WTC11 (cell line): ENCODE measurements around the gene CARD19.

Experiments
- ATF2 ChIP-seq: sonication (generic); formaldehyde crosslinking; IDR thresholded peaks from 2 replicates; pipeline ENCODE4 v1.8.1; 2022; ENCODE audit warnings: low read depth, missing genetic modification reagents, borderline replicate concordance
- CBFB ChIP-seq: sonication (generic); formaldehyde crosslinking; IDR thresholded peaks from 2 replicates; pipeline ENCODE4 v1.8.1; 2022; ENCODE audit warnings: mild to moderate bottlenecking, low read depth, missing genetic modification reagents
- CTCF ChIP-seq: fragments of 200-600 bp; IDR thresholded peaks from 2 replicates; pipeline ENCODE4 v1.8.0; 2022; ENCODE audit warnings: antibody characterized with exemption
- E2F1 ChIP-seq: sonication (generic); formaldehyde crosslinking; IDR thresholded peaks from 2 replicates; pipeline ENCODE4 v1.8.0; 2022; ENCODE audit warnings: mild to moderate bottlenecking, missing genetic modification reagents
- MXD4 ChIP-seq: fragments of 250-450 bp; sonication (Bioruptor Pico); IDR thresholded peaks from 2 replicates; pipeline ENCODE4 v1.8.0; 2021; ENCODE audit warnings: mild to moderate bottlenecking, moderate library complexity, borderline replicate concordance
- NFYB ChIP-seq: sonication (generic); formaldehyde crosslinking; conservative IDR thresholded peaks from 2 replicates; pipeline ENCODE4 v1.8.0; 2022; ENCODE audit warnings: low read depth, missing genetic modification reagents
- NR3C1 ChIP-seq: sonication (generic); formaldehyde crosslinking; conservative IDR thresholded peaks from 2 replicates; pipeline ENCODE4 v1.8.1; 2023; ENCODE audit warnings: low read depth, mild to moderate bottlenecking, missing genetic modification reagents
- TCF7 ChIP-seq: sonication (generic); formaldehyde crosslinking; IDR thresholded peaks from 2 replicates; pipeline ENCODE4 v1.8.0; 2022; ENCODE audit warnings: mild to moderate bottlenecking, low read depth, missing genetic modification reagents, moderate library complexity
- TEAD1 ChIP-seq: sonication (generic); formaldehyde crosslinking; IDR thresholded peaks from 2 replicates; pipeline ENCODE4 v1.8.0; 2022; ENCODE audit warnings: mild to moderate bottlenecking, missing genetic modification reagents
- USF1 ChIP-seq: sonication (generic); formaldehyde crosslinking; IDR thresholded peaks from 2 replicates; pipeline ENCODE4 v1.8.0; 2022; ENCODE audit warnings: mild to moderate bottlenecking, missing genetic modification reagents
- ZBTB21 ChIP-seq: sonication (generic); formaldehyde crosslinking; IDR thresholded peaks from 2 replicates; pipeline ENCODE4 v1.8.1; 2023; ENCODE audit warnings: mild to moderate bottlenecking, missing genetic modification reagents, borderline replicate concordance
- ZNF423 ChIP-seq: fragments of 250-450 bp; sonication (Bioruptor Pico); IDR thresholded peaks from 2 replicates; pipeline ENCODE4 v2.1.2; 2022; ENCODE audit warnings: mild to moderate bottlenecking, moderate library complexity

- no peak for TF ChIP-seq MXD4
- TF ChIP-seq CTCF, result no peak
- TF ChIP-seq NR3C1, result no peak
- TF ChIP-seq TEAD1 (CRISPR knock-in tag), result no peak
- TF ChIP-seq E2F1, result no peak
- TF ChIP-seq ATF2, result no peak
- no peak for TF ChIP-seq USF1
- no peak for TF ChIP-seq NFYB (CRISPR knock-in tag)
- no peak for TF ChIP-seq TCF7 (CRISPR knock-in tag)
- TF ChIP-seq ZNF423 (CRISPR knock-in tag), result no peak
- TF ChIP-seq CBFB (CRISPR knock-in tag), result no peak
- no peak for TF ChIP-seq ZBTB21
Observed at GRCh38 chr9:93130861-93131481, 35.0 kb downstream of the CARD19 start.
